ENCODE data around the gene AGPS. TPM values are rescaled to one million over a fixed set of nuclear protein-coding genes. Genes with fewer than 3 reads are reported as not detected.
"Not testable (repeated sequence)": the region's sequence is repeated elsewhere in the genome, so short reads cannot be mapped to it uniquely, and the experiment has no call there.

The AGPS gene
- total RNA-seq, 2 donors from 2014 or later, result 17.5 to 21.7 TPM

GRCh38 chr2:177455187-177455586 is 62.6 kb downstream of the AGPS start:
- peaks cover 13% of the 10 kb centered on the region for H3K36me3 ChIP-seq
- H3K4me1 ChIP-seq (ENCODE audit: control insufficient read depth in 1 of 2, low read depth in 2 of 2), result no peaks in the 10 kb centered on the region
- no peaks in the 10 kb centered on the region for H3K9me3 ChIP-seq
- ATAC-seq (ENCODE audit: insufficient number of reproducible peaks, low FRiP score, low read depth) (no peak), DNase-seq (ENCODE audit: low spot score) (no peak)
- H3K4me3 ChIP-seq, result no peak overlapping the region
- H3K27ac ChIP-seq, result no peak overlapping the region
- H3K27me3 ChIP-seq (replicated peaks; ENCODE audit: insufficient read depth), result no peaks in the 10 kb centered on the region
- TF ChIP-seq CTCF (IDR thresholded peaks at IDR 0.05), result no peak

GRCh38 chr2:177459756-177460155 is 67.2 kb downstream of the AGPS start:
- H3K27me3 ChIP-seq (replicated peaks; ENCODE audit: insufficient read depth); H3K27ac ChIP-seq; H3K4me1 ChIP-seq (ENCODE audit: control insufficient read depth in 1 of 2, low read depth in 2 of 2); H3K9me3 ChIP-seq; DNase-seq (ENCODE audit: low spot score); ATAC-seq (ENCODE audit: insufficient number of reproducible peaks, low FRiP score, low read depth); H3K4me3 ChIP-seq: not testable (repeated sequence)
- H3K36me3 ChIP-seq, result peaks cover 12% of the 10 kb centered on the region

GRCh38 chr2:177460973-177461585 is 68.5 kb downstream of the AGPS start:
- Histone ChIP-seq H3K36me3 (peaks cover 14% of the 10 kb centered on the region), H3K4me1 (ENCODE audit: control insufficient read depth in 1 of 2, low read depth in 2 of 2) (no peaks in the 10 kb centered on the region), H3K9me3 (no peaks in the 10 kb centered on the region), H3K4me3 (no peak overlapping the region), H3K27me3 (replicated peaks; ENCODE audit: insufficient read depth) (no peaks in the 10 kb centered on the region), H3K27ac (no peak overlapping the region)
- ATAC-seq (ENCODE audit: insufficient number of reproducible peaks, low FRiP score, low read depth) (no peak), DNase-seq (ENCODE audit: low spot score) (no peak)
- no peak for TF ChIP-seq CTCF (IDR thresholded peaks at IDR 0.05)

- no peak for ATAC-seq (ENCODE audit: insufficient number of reproducible peaks, low FRiP score, low read depth)
- Histone ChIP-seq H3K27me3 (replicated peaks; ENCODE audit: insufficient read depth) (no peaks in the 10 kb centered on the region), H3K4me3 (no peak overlapping the region), H3K4me1 (ENCODE audit: control insufficient read depth in 1 of 2, low read depth in 2 of 2) (peaks cover 0 to 3% of the 10 kb centered on the region in 2 donors), H3K27ac (no peak overlapping the region), H3K9me3 (no peaks in the 10 kb centered on the region), H3K36me3 (peaks cover 8% of the 10 kb centered on the region)
- no peak for DNase-seq (ENCODE audit: low spot score)
- no peak for TF ChIP-seq CTCF (IDR thresholded peaks at IDR 0.05)
Measured at GRCh38 chr2:177464549-177464948, 72.0 kb downstream of the AGPS start.

- H3K36me3 ChIP-seq, result peaks cover 8% of the 10 kb centered on the region
- TF ChIP-seq CTCF (IDR thresholded peaks at IDR 0.05), result no peak
- H3K4me3 ChIP-seq, result no peak overlapping the region
- DNase-seq (ENCODE audit: low spot score) (no peak), ATAC-seq (ENCODE audit: insufficient number of reproducible peaks, low FRiP score, low read depth) (no peak)
- no peaks in the 10 kb centered on the region for H3K9me3 ChIP-seq
- H3K4me1 ChIP-seq (ENCODE audit: control insufficient read depth in 1 of 2, low read depth in 2 of 2), result peaks cover 0 to 3% of the 10 kb centered on the region in 2 donors
- no peaks in the 10 kb centered on the region for H3K27me3 ChIP-seq (replicated peaks; ENCODE audit: insufficient read depth)
- no peak overlapping the region for H3K27ac ChIP-seq
Measured at GRCh38 chr2:177465400-177466138, 73.0 kb downstream of the AGPS start.
